GM23338 (cell line): ENCODE measurements around the gene TOX2. TPM values are rescaled to one million over a fixed set of nuclear protein-coding genes. Genes with fewer than 3 reads are reported as not detected.

Experiments
- ATAC-seq: fragments of 200-7000 bp; cut with Tn5 transposase; 3 replicates; pipeline ENCODE4 v1.9.1; 2020
- DNase-seq: peaks from one replicate; pipeline ENCODE4 v3.0.0-alpha.2; 2015; ENCODE audit warnings: low spot score
- H2AFZ ChIP-seq: fragments of 200-600 bp; sonication (generic); 2 replicates; pipeline ENCODE4 v1.8.0; 2016; ENCODE audit warnings: antibody characterized with exemption, mild to moderate bottlenecking, moderate library complexity
- H3F3A ChIP-seq: fragments of 200-600 bp; sonication (generic); replicated peaks from 2 replicates; pipeline ENCODE4 v1.8.0; 2017; ENCODE audit warnings: antibody characterized with exemption, mixed run types, low read depth
- H3K27ac ChIP-seq: fragments of 200-600 bp; sonication (generic); 2 replicates; pipeline ENCODE4 v1.6.1; 2016; ENCODE audit warnings: low read depth
- H3K27me3 ChIP-seq: fragments of 200-600 bp; sonication (generic); 2 replicates; pipeline ENCODE4 v1.8.0; 2016; ENCODE audit warnings: mild to moderate bottlenecking, mixed run types, moderate library complexity; ENCODE audit not compliant: insufficient read depth
- H3K36me3 ChIP-seq: fragments of 200-600 bp; sonication (generic); 2 replicates; pipeline ENCODE4 v1.8.0; 2016; ENCODE audit warnings: mild to moderate bottlenecking; ENCODE audit not compliant: insufficient read depth
- H3K4me1 ChIP-seq: fragments of 200-600 bp; sonication (generic); 2 replicates; pipeline ENCODE4 v1.8.0; 2016; ENCODE audit warnings: mild to moderate bottlenecking, moderate library complexity; ENCODE audit not compliant: insufficient read depth
- H3K4me2 ChIP-seq: fragments of 200-600 bp; sonication (generic); 2 replicates; pipeline ENCODE4 v1.7.1; 2017; ENCODE audit warnings: mixed run types
- H3K4me3 ChIP-seq: fragments of 200-600 bp; sonication (generic); 2 replicates; pipeline ENCODE4 v1.6.1; 2016; ENCODE audit warnings: mixed run types
- H3K79me2 ChIP-seq: fragments of 200-600 bp; sonication (generic); replicated peaks from 2 replicates; pipeline ENCODE4 v1.8.0; 2017; ENCODE audit warnings: mild to moderate bottlenecking; ENCODE audit not compliant: insufficient read depth
- H3K9me2 ChIP-seq: fragments of 200-600 bp; sonication (generic); 2 replicates; pipeline ENCODE4 v1.8.0; 2017; ENCODE audit not compliant: insufficient read depth
- H4K20me1 ChIP-seq: fragments of 200-600 bp; sonication (generic); replicated peaks from 2 replicates; pipeline ENCODE4 v1.8.0; 2017; ENCODE audit warnings: mild to moderate bottlenecking; ENCODE audit not compliant: insufficient read depth
- H3K27ac Mint-ChIP-seq: 2 replicates; pipeline ENCODE4 v1.8.0; 2020; ENCODE audit warnings: inconsistent platforms, mild to moderate bottlenecking, moderate library complexity, mixed read lengths
- H3K27me3 Mint-ChIP-seq: 3 replicates; pipeline ENCODE4 v1.8.0; 2022; ENCODE audit warnings: low read depth, mild to moderate bottlenecking, moderate library complexity, mixed read lengths, inconsistent platforms; ENCODE audit not compliant: insufficient read depth, poor library complexity
- H3K36me3 Mint-ChIP-seq: 3 replicates; pipeline ENCODE4 v1.8.0; 2021; ENCODE audit warnings: low read depth, mild to moderate bottlenecking, inconsistent platforms, moderate library complexity, mixed read lengths
- H3K4me1 Mint-ChIP-seq: 3 replicates; pipeline ENCODE4 v1.8.0; 2020; ENCODE audit warnings: mild to moderate bottlenecking, inconsistent platforms, mixed read lengths
- H3K4me3 Mint-ChIP-seq: 3 replicates; pipeline ENCODE4 v1.8.0; 2021; ENCODE audit warnings: moderate library complexity, mild to moderate bottlenecking, inconsistent platforms, mixed read lengths
- H3K9me3 Mint-ChIP-seq: 3 replicates; pipeline ENCODE4 v1.8.0; 2020; ENCODE audit warnings: moderate library complexity, mild to moderate bottlenecking, inconsistent platforms, mixed read lengths
- CREB1 ChIP-seq: fragments of 250-450 bp; sonication (Bioruptor Pico); IDR thresholded peaks from 2 replicates; pipeline ENCODE4 v1.5.0; 2020; ENCODE audit warnings: low read depth, mild to moderate bottlenecking, moderate library complexity
- CTCF ChIP-seq, 2 experiments: fragments of 200-600 bp in 1 of 2; sonication (generic) in 1 of 2; conservative IDR thresholded peaks; 2 replicates each; pipeline versions ENCODE4 v1.5.1 to v1.6.1; 2016 to 2017; ENCODE audit warnings: antibody characterized with exemption in 2 of 2, low read depth in 2 of 2, mild to moderate bottlenecking in 2 of 2, moderate library complexity in 1 of 2
- ETS1 ChIP-seq: IDR thresholded peaks from 2 replicates; pipeline ENCODE4 v1.6.1; 2016; ENCODE audit warnings: antibody characterized with exemption
- EZH2phosphoT487 ChIP-seq: fragments of 200-600 bp; sonication (generic); IDR thresholded peaks from one replicate; pipeline ENCODE4 v1.8.1; 2018; ENCODE audit warnings: antibody characterized with exemption; ENCODE audit not compliant: unreplicated experiment
- NANOG ChIP-seq: IDR thresholded peaks from 2 replicates; pipeline ENCODE4 v1.6.1; 2016; ENCODE audit warnings: antibody characterized with exemption, borderline replicate concordance
- STAT1 ChIP-seq: IDR thresholded peaks from one replicate; pipeline ENCODE4 v1.6.1; 2016; ENCODE audit warnings: antibody characterized with exemption; ENCODE audit not compliant: unreplicated experiment
- polyA plus RNA-seq: library from polyadenylated mRNA; unstranded; fragments of >200 nt; fragmentation: Nextera tagmentation; extraction: Ambion mirVana; gene quantifications from 2 replicates; pipeline ENCODE4 v1.2.1, GENCODE V29; 2016
- total RNA-seq: library from RNA; depleted of rRNA; stranded (reverse); fragments of >200 nt; shearing (Covaris generic); gene quantifications from 2 replicates; pipeline ENCODE4 v1.2.3, GENCODE V29; 2014

The TOX2 gene
- total and polyA plus RNA-seq, 2 experiments from 2014 or later = 1.4 to 1.5 TPM

- TF ChIP-seq CTCF (conservative IDR thresholded peaks at IDR 0.05; ENCODE audit: low read depth in 2 of 2) = peak; percentile 55 to 70
Observed at GRCh38 chr20:44092551-44093248, 178.0 kb downstream of the TOX2 start (continued).

- Histone ChIP-seq H3F3A (no peaks in the 10 kb centered on the region), H3K9me2 (no peaks in the 10 kb centered on the region), H4K20me1 (no peaks in the 10 kb centered on the region), H3K27me3 (no peaks in the 10 kb centered on the region), H3K79me2 (no peaks in the 10 kb centered on the region), H3K4me3 (no peak overlapping the region), H2AFZ (no peak overlapping the region), H3K27ac (no peak overlapping the region), H3K4me1 (no peaks in the 10 kb centered on the region), H3K36me3 (no peaks in the 10 kb centered on the region), H3K4me2 (no peak overlapping the region)
- peaks cover 4% of the 10 kb centered on the region for H3K27me3 Mint-ChIP-seq
- H3K4me1 Mint-ChIP-seq = 0 out of 3 replicates have a peak, but pooled peaks cover 2% of the 10 kb centered on the region
- no peak overlapping the region for H3K4me3 Mint-ChIP-seq
- peak in 1 of 2 experiments; percentile 3; a peak in 1 of 4 replicates for TF ChIP-seq CTCF (conservative IDR thresholded peaks at IDR 0.05; ENCODE audit: low read depth in 2 of 2)
- TF ChIP-seq ETS1 = no peak
- no peaks in the 10 kb centered on the region for H3K9me3 Mint-ChIP-seq
- DNase-seq (no peak), ATAC-seq (no peak; the same call in 2 of the 3 replicates)
- H3K27ac Mint-ChIP-seq = no peak overlapping the region
- no peaks in the 10 kb centered on the region for H3K36me3 Mint-ChIP-seq
Observed at GRCh38 chr20:44093249-44093582, 178.6 kb downstream of the TOX2 start.

- H3K79me2 ChIP-seq = no peaks in the 10 kb centered on the region
- ATAC-seq = no peak
- no peaks in the 10 kb centered on the region for H3F3A ChIP-seq
- H2AFZ ChIP-seq = no peak overlapping the region
- 0 out of 3 replicates have a peak, but pooled peaks cover 2% of the 10 kb centered on the region for H3K4me1 Mint-ChIP-seq
- H3K4me3 Mint-ChIP-seq = no peak overlapping the region
- H3K9me2 ChIP-seq = no peaks in the 10 kb centered on the region
- no peaks in the 10 kb centered on the region for H3K4me1 ChIP-seq
- H3K27ac ChIP-seq = no peak overlapping the region
- H3K27ac Mint-ChIP-seq = no peak overlapping the region
- no peaks in the 10 kb centered on the region for H3K27me3 ChIP-seq
- no peak for DNase-seq
- H3K9me3 Mint-ChIP-seq = no peaks in the 10 kb centered on the region
- H3K36me3 Mint-ChIP-seq = no peaks in the 10 kb centered on the region
- no peaks in the 10 kb centered on the region for H3K36me3 ChIP-seq
- no peak overlapping the region for H3K4me3 ChIP-seq
- no peaks in the 10 kb centered on the region for H4K20me1 ChIP-seq
- H3K27me3 Mint-ChIP-seq = peaks cover 2% of the 10 kb centered on the region
- no peak overlapping the region for H3K4me2 ChIP-seq
- TF ChIP-seq CREB1 (CRISPR knock-in tag) (no peak), CTCF (conservative IDR thresholded peaks at IDR 0.05; ENCODE audit: low read depth in 2 of 2) (no peak), ETS1 (no peak), EZH2phosphoT487 (no peak), STAT1 (no peak), NANOG (no peak)
Observed at GRCh38 chr20:44095831-44096230, 181.2 kb downstream of the TOX2 start.
